ENCODE measurements around the gene OR8G1. TPM values are rescaled to one million over a fixed set of nuclear protein-coding genes. Genes with fewer than 3 reads are reported as not detected.

OR8G1 gene
- total RNA-seq, 1 experiment from 2014 or later: not detected

DNA sequence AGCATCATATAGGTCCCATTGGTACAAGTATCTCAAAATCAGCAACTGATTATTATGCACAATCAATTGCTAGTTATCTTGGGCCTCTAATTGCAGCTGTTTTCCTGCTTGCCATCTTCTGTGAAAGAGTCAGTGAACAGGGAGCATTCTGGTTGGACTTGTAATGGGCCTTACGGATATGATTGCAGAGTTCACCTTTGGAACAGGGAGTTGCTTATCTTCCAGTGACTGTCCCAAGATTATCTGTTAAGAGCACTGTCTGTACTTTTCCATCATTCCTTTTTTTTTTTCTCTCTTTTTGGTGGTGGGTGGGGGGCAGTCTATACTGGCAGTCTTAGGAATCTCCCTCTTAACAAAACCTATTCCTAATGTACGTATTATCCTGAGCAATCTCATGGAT lies 33.1 kb downstream of the OR8G1 start:
- Histone ChIP-seq H3K9me3 (ENCODE audit: control insufficient read depth, low read depth, low read length) (no peaks in the 10 kb centered on the region), H3K9ac (ENCODE audit: extremely low read depth, insufficient read length, low read length) (no peak overlapping the region), H3K56ac (ENCODE audit: insufficient read length, low read depth, low read length) (no peak overlapping the region), H2BK12ac (ENCODE audit: insufficient read length, low read depth, low read length) (no peak overlapping the region), H2BK5ac (ENCODE audit: insufficient read length, low read length) (no peak overlapping the region), H3K23ac (ENCODE audit: insufficient read length, low read depth, low read length) (no peak overlapping the region), H3K4me1 (ENCODE audit: insufficient read depth, low read length) (peaks cover 3% of the 10 kb centered on the region; the same call in 1 of the 2 replicates), H4K91ac (ENCODE audit: insufficient read length, low read depth, low read length) (no peak overlapping the region), H2BK20ac (ENCODE audit: low read depth, low read length, poor library complexity, severe bottlenecking) (no peak overlapping the region), H4K5ac (ENCODE audit: insufficient read length, low read depth, low read length) (no peak overlapping the region), H2AFZ (ENCODE audit: low read length) (no peak overlapping the region), H3K27ac (ENCODE audit: insufficient read length, low read depth, low read length) (no peak overlapping the region), H2AK5ac (ENCODE audit: insufficient read length, low read length) (no peak overlapping the region), H3K14ac (ENCODE audit: insufficient read depth, low read length) (no peak overlapping the region), H3K79me2 (ENCODE audit: insufficient read depth, low read length) (no peaks in the 10 kb centered on the region), H3K23me2 (ENCODE audit: insufficient read length, low read depth, low read length, poor library complexity, severe bottlenecking) (no peaks in the 10 kb centered on the region), H3K27me3 (ENCODE audit: insufficient read depth, low read length) (no peaks in the 10 kb centered on the region), H3T11ph (ENCODE audit: low read length) (no peak overlapping the region), H2BK15ac (ENCODE audit: low read depth, low read length) (no peak overlapping the region), H3K18ac (ENCODE audit: insufficient read length, low read depth, low read length) (no peak overlapping the region), H2BK120ac (ENCODE audit: low read depth, low read length, poor library complexity, severe bottlenecking) (no peak overlapping the region), H4K8ac (replicated peaks; ENCODE audit: insufficient read length, low read depth, low read length) (no peak overlapping the region), H3K4ac (ENCODE audit: low read depth, low read length) (no peak overlapping the region), H4K20me1 (ENCODE audit: control insufficient read depth, insufficient read depth, insufficient read length) (no peaks in the 10 kb centered on the region), H3K79me1 (ENCODE audit: insufficient read depth, low read depth, low read length, poor library complexity, severe bottlenecking) (no peaks in the 10 kb centered on the region), H3K4me2 (ENCODE audit: insufficient read depth, insufficient read length, low read length) (no peak overlapping the region)
- DNase-seq: no peak
- H3K36me3 Mint-ChIP-seq (ENCODE audit: insufficient read depth in 1 of 3, low read depth in 3 of 3): no peaks in the 10 kb centered on the region; a peak in 1 of 7 replicates
- no CpG with 5 or more reads among the region's 2 CpGs for WGBS (ENCODE audit: extremely low coverage, insufficient read length, low lambda C conversion rate)
- H3K4me1 Mint-ChIP-seq: peaks cover 24 to 28% of the 10 kb centered on the region in 2 experiments
- H3K27ac Mint-ChIP-seq: no peak overlapping the region
- no peaks in the 10 kb centered on the region for H3K9me3 Mint-ChIP-seq
- H3K27me3 Mint-ChIP-seq (ENCODE audit: low read depth): no peaks in the 10 kb centered on the region; the same call in 1 of the 2 replicates
- no peak overlapping the region for H3K4me3 Mint-ChIP-seq
- TF ChIP-seq, protein P1, sequence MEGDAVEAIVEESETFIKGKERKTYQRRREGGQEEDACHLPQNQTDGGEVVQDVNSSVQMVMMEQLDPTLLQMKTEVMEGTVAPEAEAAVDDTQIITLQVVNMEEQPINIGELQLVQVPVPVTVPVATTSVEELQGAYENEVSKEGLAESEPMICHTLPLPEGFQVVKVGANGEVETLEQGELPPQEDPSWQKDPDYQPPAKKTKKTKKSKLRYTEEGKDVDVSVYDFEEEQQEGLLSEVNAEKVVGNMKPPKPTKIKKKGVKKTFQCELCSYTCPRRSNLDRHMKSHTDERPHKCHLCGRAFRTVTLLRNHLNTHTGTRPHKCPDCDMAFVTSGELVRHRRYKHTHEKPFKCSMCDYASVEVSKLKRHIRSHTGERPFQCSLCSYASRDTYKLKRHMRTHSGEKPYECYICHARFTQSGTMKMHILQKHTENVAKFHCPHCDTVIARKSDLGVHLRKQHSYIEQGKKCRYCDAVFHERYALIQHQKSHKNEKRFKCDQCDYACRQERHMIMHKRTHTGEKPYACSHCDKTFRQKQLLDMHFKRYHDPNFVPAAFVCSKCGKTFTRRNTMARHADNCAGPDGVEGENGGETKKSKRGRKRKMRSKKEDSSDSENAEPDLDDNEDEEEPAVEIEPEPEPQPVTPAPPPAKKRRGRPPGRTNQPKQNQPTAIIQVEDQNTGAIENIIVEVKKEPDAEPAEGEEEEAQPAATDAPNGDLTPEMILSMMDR (conservative IDR thresholded peaks at IDR 0.05): no peak
